IMR-90 (cell line): ENCODE data around the gene GPC5. TPM values are rescaled to one million over a fixed set of nuclear protein-coding genes. Genes with fewer than 3 reads are reported as not detected.

ENCODE experiments used
- ATAC-seq: fragments of 200-7000 bp; cut with Tn5 transposase; 2 replicates; pipeline ENCODE4 v1.9.1; 2020; ENCODE audit warnings: low read depth, mild to moderate bottlenecking, moderate library complexity
- BruUV-seq: library from RNA; stranded (reverse); fragments of 400-500 nt; replicated peaks from 2 replicates; lab custom pipeline; 2021; lab: Mats Ljungman, UMichigan
- CTCF ChIA-PET: fragments of 300-600 bp; formaldehyde crosslinking; extraction: SDS; loops from one replicate; lab custom pipeline; 2021; ENCODE audit warnings: antibody characterized with exemption; lab: Yijun Ruan, JAX
- POLR2A ChIA-PET: fragments of 300-600 bp; sonication (Branson Sonifier 250); formaldehyde crosslinking; loops from one replicate; lab custom pipeline; 2022; ENCODE audit warnings: antibody characterized with exemption; ENCODE audit not compliant: unreplicated experiment; lab: Charles Lee
- DNase-seq: peaks from one replicate; pipeline ENCODE4 v3.0.0; 2013
- H2AFZ ChIP-seq: replicated peaks from 2 replicates; pipeline ENCODE3; 2013; ENCODE audit warnings: low read length, mild to moderate bottlenecking; ENCODE audit not compliant: poor library complexity
- H2AK5ac ChIP-seq: 2 replicates; pipeline ENCODE4 v1.6.1; 2013; ENCODE audit warnings: low read depth, low read length, inconsistent platforms
- H2AK9ac ChIP-seq: replicated peaks from 2 replicates; pipeline ENCODE3; 2013; ENCODE audit warnings: mild to moderate bottlenecking, low read depth, low read length, moderate library complexity; ENCODE audit not compliant: poor library complexity
- H2BK120ac ChIP-seq: 2 replicates; pipeline ENCODE4 v1.6.1; 2013; ENCODE audit warnings: low read depth, low read length, inconsistent platforms
- H2BK15ac ChIP-seq: 3 replicates; pipeline ENCODE4 v1.6.1; 2013; ENCODE audit warnings: low read depth, low read length, inconsistent platforms
- H2BK20ac ChIP-seq: 2 replicates; pipeline ENCODE4 v1.6.1; 2013; ENCODE audit warnings: low read depth, mild to moderate bottlenecking, inconsistent platforms, low read length, moderate library complexity
- H2BK5ac ChIP-seq: 2 replicates; pipeline ENCODE4 v1.6.1; 2013; ENCODE audit warnings: mild to moderate bottlenecking, low read depth, low read length, inconsistent platforms; ENCODE audit not compliant: poor library complexity, severe bottlenecking
- H3K14ac ChIP-seq: replicated peaks from 2 replicates; pipeline ENCODE4 v1.6.1; 2013; ENCODE audit warnings: low read depth, low read length, inconsistent platforms
- H3K18ac ChIP-seq: 2 replicates; pipeline ENCODE4 v1.6.1; 2013; ENCODE audit warnings: low read depth, low read length, control low read depth
- H3K23ac ChIP-seq: 2 replicates; pipeline ENCODE4 v1.6.1; 2013; ENCODE audit warnings: low read depth, low read length, inconsistent platforms
- H3K27ac ChIP-seq: 2 replicates; pipeline ENCODE4 v1.5.1; 2013; ENCODE audit warnings: mild to moderate bottlenecking, control low read depth, low read length; ENCODE audit not compliant: insufficient read depth
- H3K27me3 ChIP-seq: 2 replicates; pipeline ENCODE4 v1.6.1; 2013; ENCODE audit warnings: low read length; ENCODE audit not compliant: control insufficient read depth, insufficient read depth
- H3K36me3 ChIP-seq: 2 replicates; pipeline ENCODE4 v1.6.1; 2013; ENCODE audit warnings: low read length, mixed read lengths; ENCODE audit not compliant: control insufficient read depth, insufficient read depth
- H3K4ac ChIP-seq: 2 replicates; pipeline ENCODE4 v1.6.1; 2013; ENCODE audit warnings: low read depth, low read length, inconsistent platforms
- H3K4me1 ChIP-seq: 2 replicates; pipeline ENCODE4 v1.6.1; 2013; ENCODE audit warnings: low read length, mixed read lengths; ENCODE audit not compliant: control insufficient read depth, insufficient read depth
- H3K4me2 ChIP-seq: 2 replicates; pipeline ENCODE4 v1.6.1; 2013; ENCODE audit warnings: low read depth, mild to moderate bottlenecking, control low read depth, low read length, moderate library complexity
- H3K4me3 ChIP-seq: 2 replicates; pipeline ENCODE4 v1.5.1; 2013; ENCODE audit warnings: low read depth, mild to moderate bottlenecking, control low read depth, low read length, moderate library complexity; ENCODE audit not compliant: insufficient read depth
- H3K56ac ChIP-seq: 2 replicates; pipeline ENCODE4 v1.6.1; 2013; ENCODE audit warnings: low read length, inconsistent platforms; ENCODE audit not compliant: insufficient read depth; ENCODE audit errors: extremely low read depth
- H3K79me1 ChIP-seq, 2 experiments: 2 replicates each; pipeline ENCODE4 v1.6.1; 2013; ENCODE audit warnings: low read length in 2 of 2, inconsistent platforms in 1 of 2, low read depth in 1 of 2
- H3K9ac ChIP-seq: 2 replicates; pipeline ENCODE4 v1.6.1; 2013; ENCODE audit warnings: low read depth, low read length, control low read depth
- H3K9me1 ChIP-seq: 2 replicates; pipeline ENCODE4 v1.6.1; 2013; ENCODE audit warnings: low read length, inconsistent platforms; ENCODE audit not compliant: insufficient read depth
- H3K9me3 ChIP-seq: 2 replicates; pipeline ENCODE4 v1.6.1; 2013; ENCODE audit warnings: low read length; ENCODE audit not compliant: control insufficient read depth, insufficient read depth
- H4K20me1 ChIP-seq: 2 replicates; pipeline ENCODE4 v1.6.1; 2013; ENCODE audit warnings: low read length, inconsistent platforms; ENCODE audit not compliant: insufficient read depth
- H4K5ac ChIP-seq: 2 replicates; pipeline ENCODE4 v1.6.1; 2013; ENCODE audit warnings: mild to moderate bottlenecking, low read depth, low read length, control low read depth
- H4K8ac ChIP-seq, 2 experiments: 2 replicates each; pipeline ENCODE4 v1.6.1; 2013; ENCODE audit warnings: low read depth in 2 of 2, low read length in 2 of 2, control low read depth in 1 of 2, inconsistent platforms in 1 of 2
- H4K91ac ChIP-seq: 2 replicates; pipeline ENCODE4 v1.6.1; 2013; ENCODE audit warnings: low read depth, low read length, inconsistent platforms; ENCODE audit not compliant: insufficient read depth
- BHLHE40 ChIP-seq: fragments of 150-350 bp; IDR thresholded peaks from 2 replicates; pipeline ENCODE4 v1.6.1; 2016; ENCODE audit warnings: mild to moderate bottlenecking, low read depth, low read length
- MXI1 ChIP-seq: IDR thresholded peaks from 2 replicates; pipeline ENCODE4 v1.6.1; 2012; ENCODE audit warnings: low read depth, mild to moderate bottlenecking, low read length, moderate library complexity, borderline replicate concordance
- WGBS, 2 experiments: methylation state at CpG; one replicate each; pipeline versions ENCODE4 v1.1.5 to v1.1.7; 2013; ENCODE audit warnings: missing lambda C conversion rate in 2 of 2; ENCODE audit not compliant: insufficient read length in 1 of 2; ENCODE audit errors: extremely low coverage in 2 of 2; 5-methylcytosine and 5-hydroxymethylcytosine counted together
- dilution Hi-C: fragments of 300-500 bp; cut with HindIII; formaldehyde crosslinking; loops from one replicate; pipeline ENCODE4 v1.14.3; 2018; ENCODE audit warnings: low sequenced_read_pairs; ENCODE audit not compliant: unreplicated experiment
- in situ Hi-C: fragments of 300-500 bp; cut with MboI; formaldehyde crosslinking; loops from 3 replicates; pipeline ENCODE4 v1.14.3; 2019; ENCODE audit warnings: low sequenced_read_pairs, inconsistent platforms, mixed read lengths
- intact Hi-C: fragments of 100-400 bp; cut with micrococcal nuclease; formaldehyde crosslinking; loops from 2 replicates; pipeline ENCODE4 v1.10.0; 2022
- polyA plus RNA-seq, 3 experiments: library from polyadenylated mRNA; depleted of rRNA; stranded (reverse); fragments of >200 nt; gene quantifications; 2 replicates each; pipeline ENCODE4 v1.2.3, GENCODE V29; 2012; ENCODE audit warnings: low replicate concordance in 1 of 3
- total RNA-seq: library from RNA; depleted of rRNA; stranded (reverse); fragments of >200 nt; gene quantifications from 2 replicates; pipeline ENCODE4 v1.2.3, GENCODE V29; 2012

Gene GPC5
- total and polyA plus RNA-seq, 2 of the 4 experiments (the other 2 are of a cell fraction), result 0.94 to 1.8 TPM

DNA sequence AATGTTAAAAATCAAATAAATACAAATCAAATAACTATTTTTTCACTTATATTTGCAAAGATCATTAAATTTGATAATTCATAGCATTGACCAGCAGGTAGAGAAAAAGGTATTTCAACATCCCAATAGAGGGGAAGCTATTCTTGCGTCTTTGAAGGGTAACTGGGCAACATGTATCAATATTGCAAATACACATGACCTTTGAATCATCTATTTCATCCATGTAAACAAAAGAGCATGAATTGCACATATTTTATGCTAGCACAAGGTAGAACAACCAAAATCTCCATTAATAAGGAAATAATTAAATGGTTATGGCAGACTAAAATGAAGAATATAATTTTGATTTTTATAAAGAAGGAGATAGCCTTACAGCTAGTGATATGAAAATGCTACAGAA, 372.8 kb downstream of the GPC5 start:
- Histone ChIP-seq H2AK5ac (no peak overlapping the region), H3K79me1 (no peaks in the 10 kb centered on the region), H4K8ac (no peak overlapping the region), H3K9me1 (no peaks in the 10 kb centered on the region), H2BK5ac (no peak overlapping the region), H2AK9ac (no peak overlapping the region), H4K20me1 (no peaks in the 10 kb centered on the region), H3K4ac (no peak overlapping the region), H2BK120ac (no peak overlapping the region), H3K56ac (no peak overlapping the region), H3K4me1 (no peaks in the 10 kb centered on the region), H3K4me3 (no peak overlapping the region), H3K36me3 (no peaks in the 10 kb centered on the region), H3K27ac (no peak overlapping the region), H4K5ac (no peak overlapping the region), H3K14ac (no peak overlapping the region), H3K27me3 (no peaks in the 10 kb centered on the region), H3K9me3 (no peaks in the 10 kb centered on the region), H4K91ac (no peak overlapping the region), H3K23ac (no peak overlapping the region), H2BK15ac (no peak overlapping the region), H3K18ac (no peak overlapping the region), H3K9ac (no peak overlapping the region), H2BK20ac (no peak overlapping the region), H2AFZ (no peak overlapping the region), H3K4me2 (no peak overlapping the region)
- ATAC-seq (no peak), DNase-seq (no peak)
- no CpG with 5 or more reads among the region's 1 CpG for WGBS, 2 experiments
- dilution Hi-C loops (no loop called here), intact Hi-C loops (no loop called here), in situ Hi-C loops (no loop called here)
- ChIA-PET CTCF (no interaction called here), POLR2A (no interaction called here)
- TF ChIP-seq MXI1 (no peak), BHLHE40 (no peak)
- BruUV-seq, result no TSS peak
